Stimulated activated CD8-positive, alpha-beta memory T cell treated with anti-CD3 and anti-CD28 coated beads, Interleukin-7, amount 100 ng/mL, for 48 hours (primary cell): Measurements from ENCODE around the gene ITGBL1.

Experiments
- DNase-seq, 2 donors: peaks; one replicate each; pipeline ENCODE4 v3.0.0-alpha.2; 2020; ENCODE audit warnings: low read depth in 1 of 2; ENCODE audit errors: extremely low read depth in 1 of 2

The ITGBL1 gene

GRCh38 chr13:101738336-101738735 lies 285.9 kb downstream of the ITGBL1 start:
- DNase-seq: no peak

DNA sequence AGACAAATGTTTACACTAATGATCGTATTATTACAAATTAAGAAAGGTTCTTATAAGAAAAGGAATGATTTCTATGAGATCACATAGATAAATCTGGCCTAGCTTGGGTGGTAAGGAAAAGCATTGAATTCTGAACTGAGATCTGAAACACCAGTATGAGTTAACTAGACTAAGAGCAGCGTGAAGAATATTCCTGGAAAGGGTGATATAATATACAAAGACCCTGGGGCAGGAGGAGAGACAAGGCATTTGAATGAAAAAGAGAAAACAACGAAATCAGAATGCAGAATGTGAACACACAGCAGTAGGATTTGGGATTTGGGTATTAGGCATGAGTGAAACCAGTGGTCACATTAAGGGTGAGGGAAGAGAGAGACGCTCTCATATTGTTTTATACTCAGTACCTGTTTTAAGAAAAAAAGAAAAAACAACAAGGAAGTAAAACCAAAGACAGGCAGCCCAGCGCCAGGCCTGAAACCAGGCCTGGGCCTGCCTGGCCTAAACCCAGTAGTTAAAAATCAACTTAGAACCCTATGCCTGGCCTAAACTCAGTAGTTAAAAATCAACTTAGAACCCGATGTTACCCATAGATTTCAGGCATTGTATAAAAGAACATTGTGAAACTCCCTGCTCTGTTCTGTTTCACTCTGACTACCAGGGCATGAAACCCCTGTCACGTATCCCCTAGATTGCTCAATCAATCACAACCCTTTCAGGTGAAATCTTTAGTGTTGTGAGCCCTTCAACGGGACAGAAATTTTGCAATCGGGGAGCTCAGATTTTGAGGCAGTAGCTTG lies 287.1 kb downstream of the ITGBL1 start:
- no peak for DNase-seq

GRCh38 chr13:101746513-101746912 lies 294.0 kb downstream of the ITGBL1 start:
- DNase-seq: no peak

DNA sequence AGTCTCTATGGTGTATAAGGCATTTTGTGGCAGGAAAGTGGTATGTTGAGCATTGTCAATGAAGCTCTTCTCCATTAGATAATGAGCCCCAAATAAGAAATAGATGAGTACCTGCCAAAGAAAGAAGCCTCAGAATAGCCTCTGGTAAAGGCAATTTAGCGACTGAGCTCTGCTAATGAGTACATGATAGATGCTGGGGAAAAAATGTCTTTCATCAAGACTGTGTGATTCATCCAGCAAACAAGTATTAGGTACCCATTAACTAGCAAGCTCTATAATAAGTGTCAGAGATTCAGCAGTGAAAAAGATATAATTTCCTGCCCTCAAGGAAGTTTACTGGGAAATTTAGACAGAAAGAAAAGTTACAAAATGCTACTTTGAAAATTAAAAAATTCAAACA lies 294.6 kb downstream of the ITGBL1 start:
- DNase-seq: no peak

- no peak for DNase-seq
Measured at GRCh38 chr13:101749584-101749983, 297.1 kb downstream of the ITGBL1 start.

- no peak for DNase-seq
Measured at GRCh38 chr13:101751488-101751887, 299.0 kb downstream of the ITGBL1 start.

- no peak for DNase-seq
Measured at GRCh38 chr13:101752432-101752831, 300.0 kb downstream of the ITGBL1 start.

DNA sequence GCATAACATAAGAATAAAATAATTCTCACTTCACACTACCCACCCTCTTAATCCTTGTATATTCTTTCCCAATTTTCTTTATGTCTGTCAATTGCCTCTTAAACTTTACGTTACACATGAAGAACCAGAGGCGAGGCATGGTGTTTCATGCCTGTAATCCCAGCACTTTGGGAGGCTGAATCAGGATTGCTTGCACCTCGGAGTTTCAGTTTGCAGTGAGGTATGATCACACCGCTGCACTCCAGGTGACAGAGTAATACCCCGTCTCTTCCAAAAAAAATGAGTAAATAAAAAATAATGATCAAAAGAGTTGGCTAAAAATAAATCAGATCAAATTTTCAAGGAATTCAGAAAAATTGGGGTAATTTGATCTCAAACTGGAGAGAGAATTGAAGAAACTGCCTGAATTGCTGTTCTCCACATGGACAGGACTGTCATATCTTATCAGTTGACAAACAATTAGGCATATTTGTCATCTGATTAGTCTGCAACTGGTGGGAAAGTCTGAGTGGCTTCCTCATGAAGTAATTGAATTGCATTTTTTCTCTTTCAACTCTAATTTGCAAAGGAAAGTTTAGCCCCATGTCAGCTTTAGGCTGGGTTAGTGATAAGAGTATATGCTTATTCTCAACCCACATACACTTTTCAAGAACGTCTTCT lies 302.9 kb downstream of the ITGBL1 start:
- DNase-seq: no peak

DNA sequence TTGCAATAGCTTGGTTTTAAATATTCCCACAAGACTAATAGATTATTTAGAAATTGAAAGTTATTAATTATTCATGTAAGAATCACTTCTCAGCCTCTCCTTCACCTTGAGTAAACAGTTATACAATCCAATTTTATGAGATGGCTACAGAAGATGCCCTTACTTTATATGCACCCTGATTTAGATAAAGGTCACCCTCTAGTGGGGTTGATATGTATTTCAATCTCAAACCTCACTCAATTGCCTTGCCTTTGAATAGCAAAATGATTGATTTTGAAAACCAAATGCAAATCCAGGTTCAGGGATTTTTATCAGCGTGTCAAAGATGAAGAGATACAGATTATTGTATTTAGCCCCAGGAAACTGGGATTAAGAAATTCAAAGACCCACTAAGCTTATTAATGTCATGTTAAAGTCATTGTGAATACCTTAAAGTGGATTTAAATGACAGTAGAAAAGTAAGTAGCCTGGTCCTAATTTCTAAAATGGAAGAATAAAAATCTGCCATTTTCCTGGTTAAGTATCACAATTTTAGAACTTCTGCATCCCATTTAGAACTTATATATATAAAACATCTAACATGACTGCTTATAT lies 305.1 kb downstream of the ITGBL1 start:
- DNase-seq: no peak

DNA sequence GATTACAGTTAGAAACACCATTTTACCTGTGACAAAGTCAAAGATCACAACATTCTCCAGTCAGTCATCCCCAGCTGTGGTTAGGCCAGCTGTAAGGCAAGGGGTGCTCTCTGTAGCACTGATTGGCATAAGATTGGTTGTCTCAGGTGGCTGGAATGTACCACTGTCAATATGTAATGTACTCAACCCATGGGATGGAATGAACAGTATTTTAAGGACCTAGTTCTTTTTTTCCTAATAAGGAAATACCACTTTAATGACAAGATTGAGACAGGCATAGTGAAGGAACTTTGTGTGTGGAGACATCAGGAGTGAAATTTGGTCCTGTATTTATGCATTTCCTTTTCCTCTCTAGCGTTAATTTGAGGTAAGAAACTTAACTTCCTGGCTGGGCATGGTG lies 310.7 kb downstream of the ITGBL1 start:
- DNase-seq: no peak
